ENCODE measurements around the gene RHAG. TPM values are rescaled to one million over a fixed set of nuclear protein-coding genes. Genes with fewer than 3 reads are reported as not detected.

Gene RHAG
- total RNA-seq, 2 experiments from 2014 or later, result not detected

- H3K9me3 Mint-ChIP-seq, result no peaks in the 10 kb centered on the region
- DNase-seq (no peak), ATAC-seq (ENCODE audit: poor library complexity) (no peak)
- H3K4me1 Mint-ChIP-seq (ENCODE audit: low read depth), result no peaks in the 10 kb centered on the region
- POLR2A ChIA-PET, result no interaction called here
- Histone ChIP-seq H3K4me3 (ENCODE audit: low read length) (no peak overlapping the region), H3K9me3 (ENCODE audit: control insufficient read depth in 1 of 2, insufficient read depth in 1 of 2, low read length in 2 of 2) (no peaks in the 10 kb centered on the region), H3K27ac (ENCODE audit: low read depth in 1 of 2, low read length in 2 of 2) (no peak overlapping the region), H3K4me1 (ENCODE audit: insufficient read depth, low read length) (no peaks in the 10 kb centered on the region), H3K36me3 (ENCODE audit: insufficient read depth, low read length) (no peaks in the 10 kb centered on the region), H3K27me3 (ENCODE audit: control insufficient read depth in 1 of 2, insufficient read depth in 2 of 2, low read length in 2 of 2) (no peaks in the 10 kb centered on the region)
- intact Hi-C loops (cut with DNase I, micrococcal nuclease), result no loop called here
- no peak overlapping the region for H3K4me3 Mint-ChIP-seq
- no peak for TF ChIP-seq CTCF (IDR thresholded peaks at IDR 0.05)
- H3K36me3 Mint-ChIP-seq (ENCODE audit: low read depth), result no peaks in the 10 kb centered on the region
- CTCF ChIA-PET, result no interaction called here
- H3K27ac Mint-ChIP-seq, result no peak overlapping the region
- H3K27me3 Mint-ChIP-seq, result no peaks in the 10 kb centered on the region
These were observed 1.2 kb downstream of the RHAG start for GRCh38 chr6:49635480-49635879.

- ChIA-PET CTCF (no interaction called here), POLR2A (no interaction called here)
- Histone ChIP-seq H3K27ac (ENCODE audit: low read depth in 1 of 2, low read length in 2 of 2) (no peak overlapping the region), H3K4me1 (ENCODE audit: insufficient read depth, low read length) (no peaks in the 10 kb centered on the region), H3K36me3 (ENCODE audit: insufficient read depth, low read length) (no peaks in the 10 kb centered on the region), H3K9me3 (ENCODE audit: control insufficient read depth in 1 of 2, insufficient read depth in 1 of 2, low read length in 2 of 2) (peaks cover 0 to 2% of the 10 kb centered on the region in 2 experiments), H3K27me3 (ENCODE audit: control insufficient read depth in 1 of 2, insufficient read depth in 2 of 2, low read length in 2 of 2) (no peaks in the 10 kb centered on the region), H3K4me3 (ENCODE audit: low read length) (no peak overlapping the region)
- Mint-ChIP-seq H3K4me1 (ENCODE audit: low read depth) (no peaks in the 10 kb centered on the region), H3K9me3 (no peaks in the 10 kb centered on the region), H3K4me3 (no peak overlapping the region), H3K27ac (no peak overlapping the region), H3K27me3 (no peaks in the 10 kb centered on the region), H3K36me3 (ENCODE audit: low read depth) (no peaks in the 10 kb centered on the region)
- ATAC-seq (ENCODE audit: poor library complexity), result no peak
- intact Hi-C loops (cut with DNase I, micrococcal nuclease), result no loop called here
- no peak for TF ChIP-seq CTCF (IDR thresholded peaks at IDR 0.05)
- DNase-seq, result no peak
These were observed 1.8 kb downstream of the RHAG start for GRCh38 chr6:49634836-49635218.

GRCh38 chr6:49634092-49634835 lies 2.4 kb downstream of the RHAG start:
- H3K9me3 Mint-ChIP-seq, result no peaks in the 10 kb centered on the region
- no peak overlapping the region for H3K27ac Mint-ChIP-seq
- H3K9me3 ChIP-seq (ENCODE audit: control insufficient read depth in 1 of 2, insufficient read depth in 1 of 2, low read length in 2 of 2), result peaks cover 0 to 7% of the 10 kb centered on the region in 2 experiments
- H3K36me3 ChIP-seq (ENCODE audit: insufficient read depth, low read length), result no peaks in the 10 kb centered on the region
- H3K27me3 ChIP-seq (ENCODE audit: control insufficient read depth in 1 of 2, insufficient read depth in 2 of 2, low read length in 2 of 2), result no peaks in the 10 kb centered on the region
- no peaks in the 10 kb centered on the region for H3K36me3 Mint-ChIP-seq (ENCODE audit: low read depth)
- no peak overlapping the region for H3K4me3 Mint-ChIP-seq
- intact Hi-C loops (cut with DNase I, micrococcal nuclease), result no loop called here
- DNase-seq, result no peak
- CTCF ChIA-PET, result no interaction called here
- H3K4me1 Mint-ChIP-seq (ENCODE audit: low read depth), result no peaks in the 10 kb centered on the region
- H3K4me1 ChIP-seq (ENCODE audit: insufficient read depth, low read length), result no peaks in the 10 kb centered on the region
- POLR2A ChIA-PET, result no interaction called here
- TF ChIP-seq CTCF (IDR thresholded peaks at IDR 0.05), result no peak
- no peak overlapping the region for H3K4me3 ChIP-seq (ENCODE audit: low read length)
- ATAC-seq (ENCODE audit: poor library complexity), result no peak
- H3K27ac ChIP-seq (ENCODE audit: low read depth in 1 of 2, low read length in 2 of 2), result no peak overlapping the region
- H3K27me3 Mint-ChIP-seq, result no peaks in the 10 kb centered on the region
